Measurements from ENCODE around the gene VWA5A. TPM values are rescaled to one million over a fixed set of nuclear protein-coding genes. Genes with fewer than 3 reads are reported as not detected.

VWA5A gene
- total RNA-seq, 1 donor from 2014 or later = 37.9 TPM

DNA sequence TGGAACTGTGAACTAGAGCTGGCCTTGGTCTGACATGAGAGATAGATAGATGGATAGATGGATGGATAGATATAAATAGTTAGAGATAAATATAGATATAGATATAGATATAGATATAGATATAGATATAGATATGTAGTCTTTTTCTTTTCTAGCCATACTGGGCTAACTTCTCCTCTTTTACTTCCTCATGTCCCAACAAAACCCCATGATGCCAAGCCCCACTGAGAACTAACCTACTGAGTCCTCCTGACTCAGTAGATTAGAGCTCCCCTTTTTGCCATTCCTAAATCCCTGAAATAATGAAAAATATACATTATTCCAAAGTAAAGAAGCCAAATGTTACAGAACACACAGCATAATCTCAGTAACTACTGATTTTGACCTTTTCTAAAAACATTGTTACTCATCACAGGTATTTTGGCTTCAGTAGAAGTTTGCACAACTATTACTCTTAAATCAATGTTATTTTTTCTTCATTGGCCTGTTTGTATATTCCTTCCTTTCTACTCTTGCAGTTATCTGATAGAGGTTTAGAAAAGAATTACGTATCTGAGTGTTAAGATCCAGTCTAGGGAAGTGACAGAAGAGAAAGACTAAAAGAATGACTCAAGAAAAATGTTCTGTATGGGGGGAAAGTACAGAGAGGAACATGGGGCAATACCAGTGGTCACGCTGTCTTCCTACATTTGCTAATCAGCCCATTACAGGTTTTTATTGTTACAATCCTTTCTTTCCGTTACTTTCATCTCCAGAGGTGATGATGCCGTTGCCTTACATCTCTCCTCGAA is 61.9 kb downstream of the VWA5A start:
- Histone ChIP-seq H3K27me3 (ENCODE audit: low read depth) (no peaks in the 10 kb centered on the region), H3K4me1 (no peaks in the 10 kb centered on the region), H3K36me3 (no peaks in the 10 kb centered on the region), H3K9me3 (no peaks in the 10 kb centered on the region), H3K4me3 (no peak overlapping the region), H3K27ac (no peak overlapping the region)
- intact Hi-C loops (cut with DNase I) = no loop called here
- no peak for ATAC-seq
- no peak for DNase-seq
- TF ChIP-seq, protein P1, sequence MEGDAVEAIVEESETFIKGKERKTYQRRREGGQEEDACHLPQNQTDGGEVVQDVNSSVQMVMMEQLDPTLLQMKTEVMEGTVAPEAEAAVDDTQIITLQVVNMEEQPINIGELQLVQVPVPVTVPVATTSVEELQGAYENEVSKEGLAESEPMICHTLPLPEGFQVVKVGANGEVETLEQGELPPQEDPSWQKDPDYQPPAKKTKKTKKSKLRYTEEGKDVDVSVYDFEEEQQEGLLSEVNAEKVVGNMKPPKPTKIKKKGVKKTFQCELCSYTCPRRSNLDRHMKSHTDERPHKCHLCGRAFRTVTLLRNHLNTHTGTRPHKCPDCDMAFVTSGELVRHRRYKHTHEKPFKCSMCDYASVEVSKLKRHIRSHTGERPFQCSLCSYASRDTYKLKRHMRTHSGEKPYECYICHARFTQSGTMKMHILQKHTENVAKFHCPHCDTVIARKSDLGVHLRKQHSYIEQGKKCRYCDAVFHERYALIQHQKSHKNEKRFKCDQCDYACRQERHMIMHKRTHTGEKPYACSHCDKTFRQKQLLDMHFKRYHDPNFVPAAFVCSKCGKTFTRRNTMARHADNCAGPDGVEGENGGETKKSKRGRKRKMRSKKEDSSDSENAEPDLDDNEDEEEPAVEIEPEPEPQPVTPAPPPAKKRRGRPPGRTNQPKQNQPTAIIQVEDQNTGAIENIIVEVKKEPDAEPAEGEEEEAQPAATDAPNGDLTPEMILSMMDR (IDR thresholded peaks at IDR 0.05) = no peak

DNA sequence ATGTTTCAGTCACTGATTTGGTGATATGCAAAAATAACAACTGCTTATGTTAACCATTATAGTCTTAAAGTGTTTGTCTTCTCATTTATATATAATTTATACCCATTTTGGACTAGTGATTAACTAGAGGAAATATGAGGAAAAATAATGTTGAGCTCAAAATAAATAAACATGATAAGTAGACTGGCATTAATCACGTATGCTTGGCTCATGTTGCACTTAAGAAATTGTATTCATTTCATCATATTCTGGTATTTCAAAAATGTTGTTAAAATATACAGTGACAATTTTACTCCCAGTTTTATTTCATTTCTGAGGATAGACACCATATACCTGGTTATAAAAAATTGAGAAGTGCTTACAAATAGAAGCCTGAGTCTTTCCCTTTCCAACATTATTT is 64.1 kb downstream of the VWA5A start:
- no peak for DNase-seq
- H3K4me1 ChIP-seq = no peaks in the 10 kb centered on the region
- H3K27me3 ChIP-seq (ENCODE audit: low read depth) = no peaks in the 10 kb centered on the region
- TF ChIP-seq, protein P1 (IDR thresholded peaks at IDR 0.05) = no peak
- H3K9me3 ChIP-seq = no peaks in the 10 kb centered on the region
- H3K36me3 ChIP-seq = no peaks in the 10 kb centered on the region
- H3K27ac ChIP-seq = no peak overlapping the region
- no peak overlapping the region for H3K4me3 ChIP-seq
- no peak for ATAC-seq
- intact Hi-C loops (cut with DNase I) = no loop called here

DNA sequence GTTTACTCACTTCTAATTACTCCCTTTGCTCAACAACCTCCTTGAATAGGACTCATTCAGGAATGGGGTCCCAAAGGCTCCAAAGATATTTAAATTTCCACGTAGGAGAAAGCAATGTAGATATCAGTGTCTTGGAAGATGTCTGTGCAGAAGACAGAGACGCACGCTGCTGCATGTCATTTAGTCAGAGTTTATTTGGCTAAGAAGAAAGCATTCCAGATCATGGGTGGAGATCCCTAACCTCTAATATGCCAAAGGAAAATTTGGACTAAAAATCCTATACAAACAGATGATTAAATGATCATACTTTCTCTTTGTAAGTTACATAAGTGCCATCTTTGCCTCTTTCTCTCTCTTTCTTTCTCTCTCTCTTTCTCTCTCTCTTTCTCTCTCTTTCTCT is 67.8 kb downstream of the VWA5A start, which contains the start of gene OR10D3:
Gene OR10D3 (plus strand): TSS at position 278 of the 400 bp plus-strand sequence. CDS start 1,925 bp downstream, outside the sequence.
- Histone ChIP-seq H3K4me1 (no peaks in the 10 kb centered on the region), H3K27me3 (ENCODE audit: low read depth) (no peaks in the 10 kb centered on the region), H3K9me3 (no peaks in the 10 kb centered on the region), H3K4me3 (no peak within 1 kb of the TSS), H3K36me3 (no peaks in the 10 kb centered on the region), H3K27ac (no peak within 1 kb of the TSS)
- DNase-seq (no peak), ATAC-seq (no peak)
- intact Hi-C loops (cut with DNase I) = no loop called here
- TF ChIP-seq, protein P1 (IDR thresholded peaks at IDR 0.05) = no peak

DNA sequence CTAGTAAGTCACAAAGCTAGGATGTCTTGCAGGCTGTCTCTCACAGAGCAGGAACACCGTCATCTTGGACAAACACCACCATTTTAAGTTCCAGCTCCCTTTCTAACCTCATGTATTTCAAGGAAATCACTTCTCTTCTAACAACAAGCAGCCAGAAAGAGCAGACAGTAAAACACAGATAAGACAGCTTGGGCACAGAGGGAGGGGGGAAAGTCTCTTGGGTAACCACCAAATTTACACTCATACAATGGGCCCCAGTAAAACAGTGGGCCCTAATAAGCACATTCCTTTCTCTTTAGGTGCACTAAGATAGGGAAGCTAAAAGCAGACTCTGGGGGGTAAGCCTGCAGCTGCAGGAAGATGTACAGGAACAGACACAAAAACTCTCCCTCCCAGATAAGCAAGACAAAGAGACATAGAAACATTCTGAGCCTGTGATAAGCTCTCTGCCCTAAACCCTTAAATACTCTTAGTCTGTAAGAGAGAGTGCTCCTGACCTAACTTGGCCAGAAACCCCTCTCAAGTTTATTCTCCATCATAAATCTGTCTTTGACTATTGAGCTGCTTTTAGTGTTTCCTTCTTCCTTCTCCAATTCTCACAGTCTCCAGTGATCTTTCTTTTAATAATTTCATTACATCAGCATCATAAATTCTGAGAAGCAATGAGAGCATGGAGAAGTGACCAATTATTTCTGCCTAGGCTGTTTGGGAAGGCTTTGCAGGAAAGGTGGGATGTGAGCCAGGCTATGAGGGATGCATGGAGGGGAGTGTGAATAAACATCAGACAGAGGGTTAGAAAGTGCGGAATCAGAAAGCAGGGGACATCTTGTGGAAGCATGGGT is 75.3 kb downstream of the VWA5A start:
- no peak for DNase-seq
- Histone ChIP-seq H3K4me1 (no peaks in the 10 kb centered on the region), H3K27ac (no peak overlapping the region), H3K36me3 (no peaks in the 10 kb centered on the region), H3K9me3 (no peaks in the 10 kb centered on the region), H3K4me3 (no peak overlapping the region), H3K27me3 (ENCODE audit: low read depth) (no peaks in the 10 kb centered on the region)
- intact Hi-C loops (cut with DNase I) = loop anchor here (10.0 kb wide), 1 partner anchor 116 kb away; no protein-coding TSS in a partner anchor
- TF ChIP-seq, protein P1 (IDR thresholded peaks at IDR 0.05) = no peak
- no peak for ATAC-seq

DNA sequence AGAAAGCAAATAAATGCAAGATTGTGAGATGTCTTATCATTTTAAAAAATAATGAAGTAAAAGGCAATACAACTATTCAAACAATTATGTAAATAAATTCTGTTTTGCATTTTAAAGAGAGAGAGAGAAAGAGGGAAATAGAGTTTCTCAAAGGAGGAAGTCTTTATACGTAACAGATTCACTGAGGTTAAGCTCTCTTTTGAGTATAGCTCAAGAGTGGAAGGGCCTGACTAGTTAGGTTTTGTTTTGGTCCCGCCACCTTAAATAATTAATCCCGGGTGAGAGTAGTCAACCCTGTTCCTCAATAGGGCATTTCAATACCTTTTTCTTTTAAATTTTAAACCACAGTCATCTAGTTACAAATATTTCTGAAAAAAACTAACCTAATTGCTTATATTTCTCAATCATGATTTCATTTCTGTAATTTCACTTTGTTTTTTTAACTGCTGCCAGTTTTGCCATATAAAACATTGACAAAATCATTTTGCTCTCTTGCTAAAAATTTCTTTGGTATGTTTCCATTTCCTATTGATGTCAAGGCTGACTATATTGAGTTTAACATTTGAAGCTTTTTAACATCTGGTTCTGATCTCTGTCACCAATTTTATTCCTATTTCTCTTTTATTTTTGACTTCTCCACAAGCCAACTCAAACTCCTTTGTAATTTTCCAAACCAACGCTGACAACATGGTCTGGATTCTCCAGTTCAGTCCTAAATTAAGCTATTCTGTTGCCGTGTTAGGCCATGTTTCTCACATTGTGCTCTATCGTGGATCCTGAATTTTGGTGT is 78.2 kb downstream of the VWA5A start:
- intact Hi-C loops (cut with DNase I) = loop anchor here (10.0 kb wide), 1 partner anchor 119 kb away; no protein-coding TSS in a partner anchor

More for the DNA sequence above, 78.2 kb downstream of the VWA5A start:
- Histone ChIP-seq H3K4me1 (no peaks in the 10 kb centered on the region), H3K9me3 (no peaks in the 10 kb centered on the region), H3K27me3 (ENCODE audit: low read depth) (no peaks in the 10 kb centered on the region), H3K27ac (peak overlapping the region; percentile 44), H3K36me3 (no peaks in the 10 kb centered on the region), H3K4me3 (no peak overlapping the region)
- DNase-seq (no peak), ATAC-seq (peak in 1 of 2 donors; percentile 24)
- TF ChIP-seq, protein P1 (IDR thresholded peaks at IDR 0.05) = no peak
